Superior temporal gyrus (tissue), 1 donor: ENCODE results near the gene UGT2B11.
"Not testable (repeated sequence)": the region's sequence is repeated elsewhere in the genome, so short reads cannot be mapped to it uniquely, and the experiment has no call there.

Experiments used
- DNase-seq: peaks from one replicate; pipeline ENCODE4 v3.0.0-alpha.2; 2016; ENCODE audit errors: extremely low spot score

The UGT2B11 gene

GRCh38 chr4:69169171-69169570 is 45.4 kb downstream of the UGT2B11 start:
- DNase-seq: not testable (repeated sequence)

GRCh38 chr4:69167300-69167699 is 47.2 kb downstream of the UGT2B11 start:
- no peak for DNase-seq

GRCh38 chr4:69166376-69166775 is 48.2 kb downstream of the UGT2B11 start:
- not testable (repeated sequence) for DNase-seq

GRCh38 chr4:69165707-69166106 is 48.8 kb downstream of the UGT2B11 start:
- not testable (repeated sequence) for DNase-seq

- no peak for DNase-seq
Observed at GRCh38 chr4:69156913-69157312, 57.6 kb downstream of the UGT2B11 start.

- no peak for DNase-seq
Observed at GRCh38 chr4:69154021-69154420, 60.5 kb downstream of the UGT2B11 start.
